Measurements from ENCODE around the gene DYRK1A. TPM values are rescaled to one million over a fixed set of nuclear protein-coding genes. Genes with fewer than 3 reads are reported as not detected.
"Not testable (repeated sequence)": the region's sequence is repeated elsewhere in the genome, so short reads cannot be mapped to it uniquely, and the experiment has no call there.

The DYRK1A gene
- total RNA-seq, 2 experiments from 2014 or later: 47.6 to 51.1 TPM

DNA sequence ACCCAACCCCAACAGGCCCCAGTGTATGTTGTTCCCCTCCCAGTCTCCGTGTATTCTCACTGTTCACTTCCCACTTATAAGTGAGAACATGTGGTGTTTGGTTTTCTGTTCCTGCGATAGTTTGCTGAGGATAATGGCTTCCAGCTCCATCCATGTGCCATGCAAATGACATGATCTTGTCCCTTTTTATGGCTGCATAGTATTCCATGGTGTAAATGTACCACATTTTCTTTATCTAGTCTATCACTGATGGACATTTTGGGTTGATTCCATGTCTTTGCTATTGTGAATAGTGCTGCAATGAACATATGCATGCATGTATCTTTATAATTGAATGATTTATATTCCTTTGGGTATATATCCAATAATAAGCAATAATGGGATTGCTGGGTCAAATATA, 174.6 kb downstream of the DYRK1A start:
- Mint-ChIP-seq H3K9me3 (peaks cover 21% of the 10 kb centered on the region), H3K27me3 (peaks cover 25% of the 10 kb centered on the region)
- H3K36me3 Mint-ChIP-seq; CTCF ChIA-PET; POLR2A ChIA-PET; intact Hi-C loops (cut with micrococcal nuclease); H3K4me3 Mint-ChIP-seq; H3K27ac Mint-ChIP-seq; DNase-seq; H3K4me1 Mint-ChIP-seq (ENCODE audit: low read depth): not testable (repeated sequence)

DNA sequence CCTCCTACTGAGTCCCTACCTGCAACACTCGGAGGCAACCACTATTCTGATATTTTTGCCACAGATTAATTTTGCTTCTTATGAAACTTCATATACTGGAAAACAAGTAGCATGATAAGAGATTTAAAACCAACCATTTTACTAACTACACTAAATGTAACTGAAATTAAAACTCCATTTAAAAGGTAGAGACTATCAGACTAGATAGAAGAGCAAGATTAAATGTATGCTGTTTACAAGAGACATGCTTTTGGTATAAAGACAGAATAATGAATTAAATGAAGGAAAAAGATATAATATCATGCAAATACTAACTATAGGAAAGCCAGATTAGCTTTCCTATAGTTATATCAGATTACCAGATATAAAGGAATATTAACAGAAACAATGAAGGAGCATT, 175.9 kb downstream of the DYRK1A start:
- intact Hi-C loops (cut with micrococcal nuclease): no loop called here
- Mint-ChIP-seq H3K36me3 (no peaks in the 10 kb centered on the region), H3K9me3 (peaks cover 11% of the 10 kb centered on the region), H3K4me1 (ENCODE audit: low read depth) (peaks cover 1% of the 10 kb centered on the region), H3K4me3 (no peak overlapping the region), H3K27ac (no peak overlapping the region), H3K27me3 (peaks cover 26% of the 10 kb centered on the region)
- ChIA-PET CTCF (no interaction called here), POLR2A (no interaction called here)
- DNase-seq: no peak

- intact Hi-C loops (cut with micrococcal nuclease): no loop called here
- Mint-ChIP-seq H3K9me3 (peaks cover 9% of the 10 kb centered on the region), H3K4me1 (ENCODE audit: low read depth) (peaks cover 1% of the 10 kb centered on the region), H3K27ac (no peak overlapping the region), H3K36me3 (no peaks in the 10 kb centered on the region), H3K27me3 (peaks cover 19% of the 10 kb centered on the region), H3K4me3 (no peak overlapping the region)
- CTCF ChIA-PET: interaction anchor here (1.4 kb wide), 1 partner anchor 18 kb away, joined by 3 read pairs; no protein-coding TSS in a partner anchor
- DNase-seq: no peak
- POLR2A ChIA-PET: no interaction called here
Observed at GRCh38 chr21:37546299-37546908, 179.8 kb downstream of the DYRK1A start.

GRCh38 chr21:37546949-37547614, 180.5 kb downstream of the DYRK1A start:
- DNase-seq: no peak
- CTCF ChIA-PET: interaction anchor here (1.4 kb wide), 1 partner anchor 17 kb away, joined by 3 read pairs; no protein-coding TSS in a partner anchor
- POLR2A ChIA-PET: no interaction called here
- peaks cover 1% of the 10 kb centered on the region for H3K4me1 Mint-ChIP-seq (ENCODE audit: low read depth)
- H3K36me3 Mint-ChIP-seq: no peaks in the 10 kb centered on the region
- H3K9me3 Mint-ChIP-seq: peaks cover 9% of the 10 kb centered on the region
- peaks cover 19% of the 10 kb centered on the region for H3K27me3 Mint-ChIP-seq
- no peak overlapping the region for H3K27ac Mint-ChIP-seq
- intact Hi-C loops (cut with micrococcal nuclease): no loop called here
- H3K4me3 Mint-ChIP-seq: no peak overlapping the region

- CTCF ChIA-PET: no interaction called here
- Mint-ChIP-seq H3K36me3 (no peaks in the 10 kb centered on the region), H3K9me3 (peaks cover 3% of the 10 kb centered on the region), H3K27ac (no peak overlapping the region), H3K4me3 (no peak overlapping the region), H3K27me3 (peaks cover 15% of the 10 kb centered on the region), H3K4me1 (ENCODE audit: low read depth) (peaks cover 1% of the 10 kb centered on the region)
- DNase-seq: no peak
- POLR2A ChIA-PET: no interaction called here
- intact Hi-C loops (cut with micrococcal nuclease): no loop called here
Observed at GRCh38 chr21:37547615-37548200, 181.1 kb downstream of the DYRK1A start.

GRCh38 chr21:37548521-37548981, 182.0 kb downstream of the DYRK1A start:
- Mint-ChIP-seq H3K4me3 (no peak overlapping the region), H3K36me3 (no peaks in the 10 kb centered on the region), H3K9me3 (no peaks in the 10 kb centered on the region), H3K27ac (no peak overlapping the region), H3K4me1 (ENCODE audit: low read depth) (peaks cover 1% of the 10 kb centered on the region), H3K27me3 (peaks cover 15% of the 10 kb centered on the region)
- ChIA-PET POLR2A (no interaction called here), CTCF (no interaction called here)
- intact Hi-C loops (cut with micrococcal nuclease): no loop called here
- DNase-seq: no peak

GRCh38 chr21:37549730-37550129, 183.2 kb downstream of the DYRK1A start:
- peaks cover 19% of the 10 kb centered on the region for H3K27me3 Mint-ChIP-seq
- H3K4me1 Mint-ChIP-seq (ENCODE audit: low read depth); CTCF ChIA-PET; H3K4me3 Mint-ChIP-seq; H3K27ac Mint-ChIP-seq; DNase-seq; POLR2A ChIA-PET; intact Hi-C loops (cut with micrococcal nuclease); H3K36me3 Mint-ChIP-seq; H3K9me3 Mint-ChIP-seq: not testable (repeated sequence)

DNA sequence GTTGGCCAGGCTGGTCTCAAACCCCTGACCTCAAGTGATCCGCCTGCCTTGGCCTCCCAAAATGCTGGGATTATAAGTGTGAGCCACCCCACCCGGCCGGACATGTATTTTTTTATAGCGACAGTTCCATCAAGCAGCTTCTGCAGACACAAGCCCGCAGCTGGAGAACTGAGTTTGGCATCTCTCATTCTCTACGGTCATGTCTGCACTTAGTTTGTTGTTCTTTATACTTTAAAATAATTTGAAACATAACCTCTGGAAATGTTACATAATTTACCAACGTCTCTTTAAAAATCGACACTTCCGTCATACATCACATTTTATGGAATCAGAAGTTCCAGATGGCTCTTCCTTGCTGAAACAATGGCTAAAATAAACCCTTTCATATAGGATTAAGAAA, 183.6 kb downstream of the DYRK1A start:
- no peak overlapping the region for H3K27ac Mint-ChIP-seq
- H3K4me3 Mint-ChIP-seq: no peak overlapping the region
- CTCF ChIA-PET: no interaction called here
- H3K9me3 Mint-ChIP-seq: no peaks in the 10 kb centered on the region
- no peaks in the 10 kb centered on the region for H3K36me3 Mint-ChIP-seq
- POLR2A ChIA-PET: no interaction called here
- no peak for DNase-seq
- peaks cover 1% of the 10 kb centered on the region for H3K4me1 Mint-ChIP-seq (ENCODE audit: low read depth)
- intact Hi-C loops (cut with micrococcal nuclease): no loop called here
- peaks cover 20% of the 10 kb centered on the region for H3K27me3 Mint-ChIP-seq

DNA sequence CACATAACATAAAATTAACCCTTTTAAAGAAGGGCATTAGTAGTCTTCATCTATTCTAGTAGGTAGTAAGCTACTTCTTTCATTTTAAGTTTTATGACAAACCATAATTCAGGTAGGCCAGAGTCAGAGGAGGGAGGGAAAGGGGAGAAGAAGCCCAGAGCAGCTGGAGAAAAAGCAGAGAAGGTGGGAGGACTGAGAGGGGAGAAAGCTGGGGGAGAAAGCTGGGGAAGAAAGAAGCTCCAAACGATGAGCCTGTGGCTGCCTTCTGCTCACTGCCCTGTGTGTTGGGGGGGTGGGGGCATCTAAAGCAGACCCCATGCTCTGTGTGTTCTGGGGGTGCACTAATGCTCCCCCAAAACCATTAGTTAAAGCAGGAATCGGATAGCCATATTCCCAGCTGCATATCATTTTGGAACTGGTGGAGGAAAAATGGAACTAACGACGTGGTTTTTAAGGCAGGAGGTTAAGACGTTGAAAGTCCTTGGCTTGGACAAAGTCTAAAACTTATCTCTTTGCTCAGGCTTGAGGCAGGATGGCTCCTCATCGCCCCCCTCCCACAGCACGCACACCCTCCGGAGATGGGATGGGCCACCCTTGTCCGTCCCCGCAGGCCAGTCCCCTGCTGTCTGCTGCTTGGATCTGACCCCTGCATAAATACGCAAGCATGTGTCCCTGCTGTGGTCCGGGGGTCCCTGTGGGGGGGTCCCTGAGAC, 184.2 kb downstream of the DYRK1A start:
- intact Hi-C loops (cut with micrococcal nuclease): no loop called here

GRCh38 chr21:37551331-37551992, 184.9 kb downstream of the DYRK1A start:
- intact Hi-C loops (cut with micrococcal nuclease): no loop called here
- H3K4me1 Mint-ChIP-seq (ENCODE audit: low read depth): peaks cover 1% of the 10 kb centered on the region
- no peaks in the 10 kb centered on the region for H3K9me3 Mint-ChIP-seq
- no peaks in the 10 kb centered on the region for H3K36me3 Mint-ChIP-seq
- no peak for DNase-seq
- H3K4me3 Mint-ChIP-seq: no peak overlapping the region
- ChIA-PET POLR2A (no interaction called here), CTCF (interaction anchor here (0.5 to 0.8 kb wide), 2 partner anchors 12 to 838 kb away, joined by 3 to 5 read pairs; no protein-coding TSS in a partner anchor)
- H3K27ac Mint-ChIP-seq: no peak overlapping the region
- H3K27me3 Mint-ChIP-seq: peaks cover 15% of the 10 kb centered on the region

More for the DNA sequence above, 184.2 kb downstream of the DYRK1A start:
- Mint-ChIP-seq H3K4me3 (no peak overlapping the region), H3K36me3 (no peaks in the 10 kb centered on the region), H3K4me1 (ENCODE audit: low read depth) (peaks cover 1% of the 10 kb centered on the region), H3K27me3 (peaks cover 20% of the 10 kb centered on the region), H3K27ac (no peak overlapping the region), H3K9me3 (no peaks in the 10 kb centered on the region)
- no peak for DNase-seq
- ChIA-PET POLR2A (no interaction called here), CTCF (interaction anchor here (0.8 kb wide), 1 partner anchor 13 kb away, joined by 5 read pairs; no protein-coding TSS in a partner anchor)

DNA sequence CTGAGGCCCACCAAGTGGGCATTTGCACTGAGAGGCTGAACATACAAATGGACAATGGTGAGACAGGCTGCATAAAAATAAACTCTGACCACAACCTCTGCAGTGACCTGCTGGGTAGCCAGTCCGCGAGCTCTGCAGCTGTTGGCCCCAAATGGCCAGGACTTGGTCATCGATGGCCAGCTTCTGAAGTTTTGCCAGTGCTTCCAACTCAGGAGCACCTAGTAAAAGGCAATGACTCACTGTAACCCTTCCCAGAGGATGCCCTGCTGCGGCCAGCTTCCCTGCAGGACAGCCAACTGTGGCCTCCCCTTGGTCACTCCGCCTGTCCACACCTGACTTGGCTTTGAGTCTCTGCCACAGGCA, 185.4 kb downstream of the DYRK1A start:
- Mint-ChIP-seq H3K9me3 (no peaks in the 10 kb centered on the region), H3K36me3 (no peaks in the 10 kb centered on the region), H3K27me3 (peaks cover 11% of the 10 kb centered on the region), H3K4me3 (no peak overlapping the region), H3K4me1 (ENCODE audit: low read depth) (peaks cover 1% of the 10 kb centered on the region), H3K27ac (no peak overlapping the region)
- ChIA-PET CTCF (interaction anchor here (0.5 kb wide), 1 partner anchor 837 kb away, joined by 3 read pairs; no protein-coding TSS in a partner anchor), POLR2A (no interaction called here)
- no peak for DNase-seq
- intact Hi-C loops (cut with micrococcal nuclease): no loop called here

DNA sequence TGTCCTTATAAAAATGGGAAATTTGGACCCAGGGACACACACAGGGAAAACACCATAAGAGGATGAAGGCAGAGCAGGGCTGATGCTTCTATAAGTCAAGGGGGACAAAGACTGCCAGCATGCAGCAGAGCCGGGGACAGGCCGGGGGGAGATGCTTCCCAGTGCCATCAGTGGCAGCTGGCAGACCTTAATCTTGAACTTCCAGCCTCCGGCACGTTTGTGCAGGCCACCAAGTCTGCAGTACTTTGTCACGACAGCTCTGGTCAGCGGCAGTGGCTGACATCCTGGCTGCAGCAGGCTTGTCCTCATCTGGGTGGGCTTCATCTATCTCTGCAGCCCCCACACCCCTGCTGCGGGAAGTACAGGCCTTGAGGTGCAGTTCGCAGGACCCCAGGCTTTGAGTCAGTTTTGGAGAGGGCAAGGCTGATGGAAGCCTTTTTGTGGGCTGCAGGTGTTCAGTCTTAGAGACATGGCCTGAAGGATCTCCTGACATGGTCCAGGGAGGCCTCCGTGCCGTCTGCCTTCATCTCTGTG, 186.0 kb downstream of the DYRK1A start:
- Mint-ChIP-seq H3K9me3 (no peaks in the 10 kb centered on the region), H3K4me3 (no peak overlapping the region), H3K36me3 (no peaks in the 10 kb centered on the region), H3K27me3 (peaks cover 9% of the 10 kb centered on the region), H3K27ac (no peak overlapping the region), H3K4me1 (ENCODE audit: low read depth) (no peaks in the 10 kb centered on the region)
- intact Hi-C loops (cut with micrococcal nuclease): no loop called here
- ChIA-PET POLR2A (no interaction called here), CTCF (no interaction called here)
- no peak for DNase-seq
